Brain microvascular endothelial cell (primary cell): ENCODE results near the gene TBC1D32.
"Not testable (repeated sequence)": the region's sequence is repeated elsewhere in the genome, so short reads cannot be mapped to it uniquely, and the experiment has no call there.

ENCODE experiments used
- DNase-seq: peaks from one replicate; pipeline ENCODE4 v3.0.0-alpha.2; 2020
- H3K27ac ChIP-seq: fragments of 250-450 bp; sonication (Bioruptor Pico); 2 replicates; pipeline ENCODE4 v1.5.1; 2020; ENCODE audit warnings: mild to moderate bottlenecking, moderate library complexity
- H3K27me3 ChIP-seq: fragments of 250-450 bp; sonication (Bioruptor Pico); replicated peaks from 2 replicates; pipeline ENCODE4 v1.5.1; 2020; ENCODE audit warnings: mild to moderate bottlenecking
- H3K36me3 ChIP-seq: fragments of 250-450 bp; sonication (Bioruptor Pico); replicated peaks from 2 replicates; pipeline ENCODE4 v1.5.1; 2020; ENCODE audit warnings: mild to moderate bottlenecking
- H3K4me3 ChIP-seq: 2 replicates; pipeline ENCODE4 v1.5.1; 2011; ENCODE audit warnings: low read depth, mild to moderate bottlenecking, control low read depth, low read length, moderate library complexity
- CTCF ChIP-seq: IDR thresholded peaks from 2 replicates; pipeline ENCODE4 v1.5.1; 2011; ENCODE audit warnings: low read depth, mild to moderate bottlenecking, moderate library complexity, low read length, control low read depth, inconsistent platforms; ENCODE audit errors: missing control alignments
- in situ Hi-C: cut with HindIII; loops from 2 replicates; pipeline ENCODE4 v1.10.0; 2017; ENCODE audit warnings: low sequenced_read_pairs, low pct_ligation_motif_present

The TBC1D32 gene

DNA sequence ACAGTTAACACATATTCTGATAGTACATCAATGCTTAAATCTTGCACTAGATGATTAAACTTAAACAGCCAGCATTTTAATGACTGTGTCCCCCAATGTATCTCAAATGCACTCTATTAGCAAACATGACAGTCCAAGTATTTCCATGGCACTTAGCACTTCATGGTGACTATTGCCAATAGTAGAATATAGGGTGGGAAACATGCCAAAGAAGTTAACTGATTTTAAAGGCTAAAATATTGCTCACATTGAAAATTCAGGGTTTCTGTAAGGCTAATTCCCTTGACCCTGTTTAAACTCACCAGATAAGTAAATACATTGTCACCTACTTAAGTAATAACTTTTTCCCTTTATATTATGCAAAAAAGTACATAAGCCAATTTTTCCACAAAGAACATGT, 266.9 kb downstream of the TBC1D32 start:
- TF ChIP-seq CTCF, result no peak
- no peaks in the 10 kb centered on the region for H3K36me3 ChIP-seq
- in situ Hi-C loops, result no loop called here

GRCh38 chr6:121064345-121064744, 269.9 kb downstream of the TBC1D32 start:
- H3K27ac ChIP-seq, result no peak overlapping the region
- DNase-seq, result no peak
- in situ Hi-C loops, result no loop called here
- TF ChIP-seq CTCF, result no peak
- no peaks in the 10 kb centered on the region for H3K36me3 ChIP-seq
- H3K4me3 ChIP-seq, result no peak overlapping the region
- no peaks in the 10 kb centered on the region for H3K27me3 ChIP-seq

More for the DNA sequence above, 266.9 kb downstream of the TBC1D32 start:
- DNase-seq, result no peak
- Histone ChIP-seq H3K27ac (no peak overlapping the region), H3K4me3 (no peak overlapping the region), H3K27me3 (no peaks in the 10 kb centered on the region)

DNA sequence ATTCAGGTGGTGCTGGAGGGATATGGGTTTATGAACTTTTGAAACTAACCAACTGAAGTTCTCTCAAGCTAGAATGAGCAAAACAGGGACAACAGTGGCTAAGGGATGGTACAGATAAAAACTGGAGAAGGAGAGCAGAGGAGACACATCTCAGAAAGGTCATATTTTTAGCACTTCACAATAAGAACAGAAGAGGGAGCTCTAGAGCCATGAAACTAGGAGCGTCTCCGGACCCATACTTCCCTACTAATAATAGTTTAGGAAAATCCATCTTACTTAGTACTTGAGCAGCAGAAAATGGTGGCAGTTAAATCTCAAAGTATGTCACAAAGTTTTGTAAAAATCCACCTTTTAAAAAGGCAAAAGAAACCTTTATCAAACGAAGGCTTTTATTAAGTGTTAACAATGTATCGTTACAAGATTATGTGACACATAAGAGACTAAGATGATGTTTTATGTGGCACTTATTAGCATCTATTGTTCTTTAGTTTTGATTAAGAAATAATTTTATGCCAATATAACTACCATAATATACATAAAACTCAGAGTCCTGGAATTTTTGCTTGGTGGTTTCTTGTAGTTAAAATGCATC, 278.6 kb downstream of the TBC1D32 start:
- Histone ChIP-seq H3K36me3 (no peaks in the 10 kb centered on the region), H3K27me3 (no peaks in the 10 kb centered on the region), H3K27ac (no peak overlapping the region), H3K4me3 (no peak overlapping the region)
- in situ Hi-C loops, result no loop called here
- peak; percentile 38 for DNase-seq
- peak; percentile 77 for TF ChIP-seq CTCF

DNA sequence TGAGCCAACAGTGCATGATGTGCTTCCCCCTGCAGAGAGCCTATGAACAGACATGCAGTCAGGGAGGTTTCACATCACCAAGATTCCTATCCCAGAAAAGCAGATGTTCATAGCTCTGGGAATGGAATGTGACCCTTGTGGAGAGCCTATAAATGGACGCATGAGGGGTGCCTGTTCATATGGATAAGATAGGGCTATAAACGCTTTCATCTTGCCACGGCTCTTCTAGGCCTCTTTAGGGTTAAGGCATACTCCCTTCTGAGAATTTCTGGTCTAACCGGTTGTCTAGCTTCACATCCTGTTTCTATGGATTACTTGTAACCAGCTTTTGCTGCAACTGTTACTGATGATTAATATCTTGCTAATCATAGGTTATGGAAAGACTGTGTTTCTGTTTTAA, 285.7 kb downstream of the TBC1D32 start:
- H3K4me3 ChIP-seq, in situ Hi-C loops, H3K27me3 ChIP-seq, H3K27ac ChIP-seq, DNase-seq, H3K36me3 ChIP-seq: not testable (repeated sequence)

DNA sequence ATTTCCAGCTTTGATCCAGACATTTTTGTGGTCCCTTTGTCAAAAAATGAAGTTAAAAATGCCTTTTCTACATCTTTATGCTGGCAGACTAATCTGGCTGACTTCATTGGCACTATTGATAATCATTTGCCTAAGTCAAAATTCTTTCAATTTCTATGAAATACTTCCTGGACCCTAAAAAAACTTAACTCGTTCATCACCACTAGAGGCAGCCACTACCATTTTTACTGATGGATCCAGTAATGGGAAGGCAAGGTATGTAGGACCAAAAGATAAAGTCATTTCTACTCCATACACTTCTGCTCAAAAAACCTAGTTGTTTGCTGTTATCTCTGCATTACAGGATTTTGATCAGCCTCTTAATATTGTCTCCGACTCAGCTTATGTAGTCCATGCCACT, 289.4 kb downstream of the TBC1D32 start:
- DNase-seq, H3K4me3 ChIP-seq, H3K27ac ChIP-seq, H3K27me3 ChIP-seq, H3K36me3 ChIP-seq, in situ Hi-C loops: not testable (repeated sequence)

DNA sequence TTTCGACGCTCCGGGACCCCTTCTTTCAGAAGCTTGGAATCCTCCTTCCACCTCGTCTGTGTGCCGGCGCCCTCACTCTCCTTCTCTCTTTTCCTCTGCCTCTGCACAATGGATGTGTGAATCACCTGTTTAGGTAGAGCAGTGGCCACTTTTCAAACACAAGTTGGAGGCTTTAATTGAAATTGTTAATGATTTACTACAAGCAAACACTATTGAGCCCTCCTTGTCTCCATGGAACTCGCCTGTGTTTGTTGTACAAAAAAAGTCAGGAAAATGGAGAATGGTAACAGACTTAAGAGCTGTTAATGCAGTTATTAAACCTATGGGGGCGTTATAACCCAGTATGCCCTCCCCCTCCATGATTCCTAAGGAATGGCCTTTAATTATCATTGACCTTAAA, 290.6 kb downstream of the TBC1D32 start:
- in situ Hi-C loops, DNase-seq, H3K27me3 ChIP-seq, H3K36me3 ChIP-seq, H3K27ac ChIP-seq, H3K4me3 ChIP-seq: not testable (repeated sequence)

DNA sequence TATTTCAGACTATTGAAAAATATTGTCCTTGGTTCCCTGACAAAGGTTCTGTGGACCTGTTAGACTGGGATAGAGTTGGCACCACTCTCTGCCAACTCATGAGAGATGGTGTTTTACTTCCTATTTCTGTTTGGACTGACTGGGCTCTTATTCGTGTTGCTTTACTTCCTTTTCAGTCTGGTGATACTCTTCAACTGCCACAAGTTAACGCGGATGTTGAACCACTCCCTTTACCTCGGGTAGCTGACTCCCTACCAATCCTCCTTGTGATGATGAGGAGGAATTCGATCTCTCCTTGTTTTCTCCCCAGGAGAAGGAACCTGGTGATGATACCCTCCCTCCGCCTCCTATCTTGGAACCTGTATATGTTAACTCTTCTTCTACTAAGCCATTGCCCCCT, 291.1 kb downstream of the TBC1D32 start:
- DNase-seq, H3K36me3 ChIP-seq, H3K4me3 ChIP-seq, H3K27me3 ChIP-seq, in situ Hi-C loops, H3K27ac ChIP-seq: not testable (repeated sequence)

GRCh38 chr6:121042766-121043165, 291.5 kb downstream of the TBC1D32 start:
- Histone ChIP-seq H3K27me3 (no peaks in the 10 kb centered on the region), H3K36me3 (no peaks in the 10 kb centered on the region), H3K27ac (no peak overlapping the region), H3K4me3 (no peak overlapping the region)
- in situ Hi-C loops, result no loop called here
- DNase-seq, result no peak
- TF ChIP-seq CTCF, result no peak
